Activated CD8-positive, alpha-beta T cell treated with anti-CD3 and anti-CD28 coated beads for 36 hours (primary cell): Measurements from ENCODE around the gene SOHLH1. TPM values are rescaled to one million over a fixed set of nuclear protein-coding genes. Genes with fewer than 3 reads are reported as not detected.

Experiments used
- ATAC-seq: fragments of 200-7000 bp; cut with Tn5 transposase; one replicate; pipeline ENCODE4 v1.10.0; 2021; ENCODE audit warnings: mild to moderate bottlenecking, moderate library complexity
- CTCF ChIA-PET: fragments of 350-600 bp; sonication (Branson Sonifier 250); formaldehyde crosslinking; loops from one replicate; lab custom pipeline; 2021; ENCODE audit warnings: antibody characterized with exemption; lab: Charles Lee
- POLR2A ChIA-PET: fragments of 350-600 bp; sonication (Branson Sonifier 250); formaldehyde crosslinking; loops from one replicate; lab custom pipeline; 2021; ENCODE audit warnings: antibody characterized with exemption; lab: Charles Lee
- DNase-seq: peaks from one replicate; pipeline ENCODE4 v3.0.0-alpha.2; 2020
- H3K27ac Mint-ChIP-seq: one replicate; pipeline ENCODE4 v1.8.0; 2021; ENCODE audit warnings: mild to moderate bottlenecking, mixed read lengths
- H3K27me3 Mint-ChIP-seq: one replicate; pipeline ENCODE4 v1.8.0; 2021; ENCODE audit warnings: mixed read lengths
- H3K36me3 Mint-ChIP-seq: one replicate; pipeline ENCODE4 v1.8.0; 2021; ENCODE audit warnings: low read depth, mixed read lengths
- H3K4me1 Mint-ChIP-seq: one replicate; pipeline ENCODE4 v1.8.0; 2021; ENCODE audit warnings: low read depth, mixed read lengths
- H3K4me3 Mint-ChIP-seq: one replicate; pipeline ENCODE4 v1.8.0; 2021; ENCODE audit warnings: mild to moderate bottlenecking, moderate library complexity, mixed read lengths
- H3K9me3 Mint-ChIP-seq: one replicate; pipeline ENCODE4 v1.8.0; 2021; ENCODE audit warnings: mixed read lengths
- intact Hi-C: fragments of 100-400 bp; cut with micrococcal nuclease; formaldehyde crosslinking; loops from one replicate; pipeline ENCODE4 v1.10.0; 2022
- total RNA-seq, 2 experiments: library from RNA; stranded (reverse); gene quantifications; one replicate each; pipeline ENCODE4 v1.2.3, GENCODE V29; 2021
- TF ChIP-seq, protein P1 (sequence below): fragments of 200-600 bp; IDR thresholded peaks from one replicate; pipeline ENCODE4 v1.8.0; 2022; ENCODE audit warnings: antibody characterized with exemption, mild to moderate bottlenecking

Gene SOHLH1
- total RNA-seq, 2 experiments from 2014 or later, result not detected

DNA sequence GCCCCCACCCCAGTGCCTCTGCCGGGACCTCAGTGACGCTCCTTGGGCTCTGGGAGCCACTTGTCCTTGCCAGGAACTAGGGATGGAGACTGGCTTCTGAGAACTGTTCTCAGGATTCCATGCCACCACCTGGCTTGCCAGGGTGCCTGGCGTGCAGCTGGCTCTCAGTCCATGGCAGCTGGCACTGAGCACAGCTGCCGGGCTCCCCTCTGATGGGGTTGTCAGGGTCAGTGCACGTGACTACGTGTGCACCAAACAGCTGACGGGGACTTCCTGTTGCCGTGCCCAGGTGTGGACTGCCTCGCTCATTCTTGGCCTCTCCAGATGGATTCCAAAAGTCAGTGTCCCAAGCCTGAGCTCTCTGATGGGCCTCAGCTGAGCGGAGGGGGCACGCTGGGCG, 12.1 kb upstream of the SOHLH1 start:
- Mint-ChIP-seq H3K27me3 (peaks cover 18% of the 10 kb centered on the region), H3K4me1 (no peaks in the 10 kb centered on the region), H3K9me3 (no peaks in the 10 kb centered on the region), H3K4me3 (no peak overlapping the region), H3K27ac (no peak overlapping the region), H3K36me3 (no peaks in the 10 kb centered on the region)
- CTCF ChIA-PET, result no interaction called here
- no peak for DNase-seq
- POLR2A ChIA-PET, result no interaction called here
- TF ChIP-seq, protein P1, sequence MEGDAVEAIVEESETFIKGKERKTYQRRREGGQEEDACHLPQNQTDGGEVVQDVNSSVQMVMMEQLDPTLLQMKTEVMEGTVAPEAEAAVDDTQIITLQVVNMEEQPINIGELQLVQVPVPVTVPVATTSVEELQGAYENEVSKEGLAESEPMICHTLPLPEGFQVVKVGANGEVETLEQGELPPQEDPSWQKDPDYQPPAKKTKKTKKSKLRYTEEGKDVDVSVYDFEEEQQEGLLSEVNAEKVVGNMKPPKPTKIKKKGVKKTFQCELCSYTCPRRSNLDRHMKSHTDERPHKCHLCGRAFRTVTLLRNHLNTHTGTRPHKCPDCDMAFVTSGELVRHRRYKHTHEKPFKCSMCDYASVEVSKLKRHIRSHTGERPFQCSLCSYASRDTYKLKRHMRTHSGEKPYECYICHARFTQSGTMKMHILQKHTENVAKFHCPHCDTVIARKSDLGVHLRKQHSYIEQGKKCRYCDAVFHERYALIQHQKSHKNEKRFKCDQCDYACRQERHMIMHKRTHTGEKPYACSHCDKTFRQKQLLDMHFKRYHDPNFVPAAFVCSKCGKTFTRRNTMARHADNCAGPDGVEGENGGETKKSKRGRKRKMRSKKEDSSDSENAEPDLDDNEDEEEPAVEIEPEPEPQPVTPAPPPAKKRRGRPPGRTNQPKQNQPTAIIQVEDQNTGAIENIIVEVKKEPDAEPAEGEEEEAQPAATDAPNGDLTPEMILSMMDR, result no peak
- no peak for ATAC-seq
- intact Hi-C loops, result no loop called here

- Mint-ChIP-seq H3K27me3 (peaks cover 7% of the 10 kb centered on the region), H3K27ac (no peak overlapping the region), H3K4me3 (no peak overlapping the region), H3K36me3 (no peaks in the 10 kb centered on the region), H3K4me1 (no peaks in the 10 kb centered on the region), H3K9me3 (no peaks in the 10 kb centered on the region)
- intact Hi-C loops, result no loop called here
- ChIA-PET CTCF (no interaction called here), POLR2A (no interaction called here)
- DNase-seq, result no peak
- TF ChIP-seq, protein P1, result no peak
- no peak for ATAC-seq
Measured at GRCh38 chr9:135708164-135708563, 8.9 kb upstream of the SOHLH1 start.

GRCh38 chr9:135707252-135708138, 8.2 kb upstream of the SOHLH1 start:
- ATAC-seq, result no peak
- H3K36me3 Mint-ChIP-seq, result no peaks in the 10 kb centered on the region
- DNase-seq, result no peak
- no peaks in the 10 kb centered on the region for H3K9me3 Mint-ChIP-seq
- no peak overlapping the region for H3K27ac Mint-ChIP-seq
- ChIA-PET POLR2A (no interaction called here), CTCF (no interaction called here)
- H3K4me1 Mint-ChIP-seq, result no peaks in the 10 kb centered on the region
- intact Hi-C loops, result no loop called here
- peaks cover 9% of the 10 kb centered on the region for H3K27me3 Mint-ChIP-seq
- H3K4me3 Mint-ChIP-seq, result no peak overlapping the region
- TF ChIP-seq, protein P1, result no peak

- peaks cover 8% of the 10 kb centered on the region for H3K27me3 Mint-ChIP-seq
- CTCF ChIA-PET, result no interaction called here
- H3K27ac Mint-ChIP-seq, result no peak overlapping the region
- H3K9me3 Mint-ChIP-seq, result no peaks in the 10 kb centered on the region
- no peaks in the 10 kb centered on the region for H3K36me3 Mint-ChIP-seq
- DNase-seq (no peak), ATAC-seq (no peak)
- H3K4me3 Mint-ChIP-seq, result no peak overlapping the region
- TF ChIP-seq, protein P1, result no peak
- no peaks in the 10 kb centered on the region for H3K4me1 Mint-ChIP-seq
- intact Hi-C loops, result no loop called here
- POLR2A ChIA-PET, result no interaction called here
Measured at GRCh38 chr9:135706288-135706687, 7.0 kb upstream of the SOHLH1 start.

DNA sequence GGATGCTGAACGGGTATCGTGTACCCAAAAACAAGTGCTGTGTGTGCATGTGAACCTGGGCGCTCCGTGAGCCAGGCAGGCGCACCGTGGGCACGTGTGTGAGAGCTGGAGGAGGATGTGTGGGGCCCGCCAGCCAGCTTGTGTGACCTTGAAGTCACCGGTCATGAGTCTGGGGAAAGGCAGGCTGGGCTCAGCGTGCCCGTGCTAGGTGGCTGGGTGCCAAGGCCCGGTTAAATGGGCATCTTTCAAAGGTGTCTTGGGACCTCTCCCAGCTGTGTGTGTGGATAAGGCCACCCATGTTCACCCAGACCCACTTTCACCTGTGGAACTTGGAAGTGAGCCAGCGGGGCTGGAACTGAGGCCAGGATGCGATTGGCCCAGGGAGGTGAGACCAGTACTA, 6.1 kb upstream of the SOHLH1 start:
- ChIA-PET CTCF (no interaction called here), POLR2A (no interaction called here)
- no peaks in the 10 kb centered on the region for H3K36me3 Mint-ChIP-seq
- H3K9me3 Mint-ChIP-seq, result no peaks in the 10 kb centered on the region
- no peak for ATAC-seq
- DNase-seq, result no peak
- TF ChIP-seq, protein P1, result no peak
- peaks cover 12% of the 10 kb centered on the region for H3K27me3 Mint-ChIP-seq
- intact Hi-C loops, result no loop called here
- H3K27ac Mint-ChIP-seq, result no peak overlapping the region
- no peak overlapping the region for H3K4me3 Mint-ChIP-seq
- H3K4me1 Mint-ChIP-seq, result no peaks in the 10 kb centered on the region
